ENCODE measurements around the gene ST7.

Gene ST7

DNA sequence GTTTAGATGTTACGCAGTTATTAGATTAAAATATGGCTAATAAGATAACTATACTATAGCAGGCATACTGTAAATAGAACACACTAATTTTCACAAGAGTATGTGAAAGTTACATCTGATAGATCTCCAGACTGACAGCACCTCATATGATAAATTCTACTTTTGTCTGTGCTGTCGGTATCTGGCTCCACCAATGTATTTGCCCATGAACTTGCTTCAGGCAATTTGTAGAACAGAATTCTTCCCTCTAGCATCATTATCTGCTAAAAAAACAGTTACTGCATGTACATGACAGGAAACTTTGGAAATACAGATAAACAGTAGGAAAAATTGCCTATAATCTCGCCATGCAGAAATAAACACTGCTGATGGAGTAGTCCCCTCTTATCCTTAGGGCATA lies 231.8 kb downstream of the ST7 start:
- no peak for DNase-seq

DNA sequence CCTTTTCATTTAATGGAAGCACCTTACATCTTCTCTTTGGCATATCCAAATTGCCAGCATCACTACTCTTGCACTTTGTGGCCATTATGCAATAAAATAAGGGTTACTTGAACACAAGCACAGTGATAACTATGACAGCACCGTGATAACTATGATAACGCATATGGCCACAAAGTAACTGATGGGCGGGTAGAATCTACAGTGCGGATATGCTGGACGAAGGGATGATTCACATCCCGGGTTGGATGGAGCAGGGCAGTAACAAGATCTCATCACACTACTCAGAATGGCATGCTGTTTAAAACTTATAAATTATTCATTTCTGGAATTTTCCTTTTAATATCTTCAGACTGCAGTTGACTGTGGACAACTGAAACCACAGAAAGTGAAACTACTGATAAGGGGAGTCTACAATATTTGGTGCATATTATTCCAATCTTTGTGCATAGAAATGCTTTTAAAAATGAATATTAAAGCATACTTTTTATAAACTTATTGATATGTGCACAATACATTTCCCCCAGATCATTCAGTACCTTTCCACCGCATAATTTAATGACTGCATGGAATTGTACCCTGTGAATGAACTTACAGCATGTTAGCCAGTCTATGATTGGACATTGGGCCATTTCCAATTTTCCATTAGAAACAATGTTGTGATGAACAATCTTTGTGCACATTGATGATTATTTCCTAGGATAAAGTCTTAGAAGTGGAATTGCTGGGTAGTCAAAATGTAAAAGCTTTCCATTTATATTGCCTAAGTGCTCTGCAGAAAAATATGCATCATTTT lies 233.1 kb downstream of the ST7 start:
- DNase-seq = no peak

DNA sequence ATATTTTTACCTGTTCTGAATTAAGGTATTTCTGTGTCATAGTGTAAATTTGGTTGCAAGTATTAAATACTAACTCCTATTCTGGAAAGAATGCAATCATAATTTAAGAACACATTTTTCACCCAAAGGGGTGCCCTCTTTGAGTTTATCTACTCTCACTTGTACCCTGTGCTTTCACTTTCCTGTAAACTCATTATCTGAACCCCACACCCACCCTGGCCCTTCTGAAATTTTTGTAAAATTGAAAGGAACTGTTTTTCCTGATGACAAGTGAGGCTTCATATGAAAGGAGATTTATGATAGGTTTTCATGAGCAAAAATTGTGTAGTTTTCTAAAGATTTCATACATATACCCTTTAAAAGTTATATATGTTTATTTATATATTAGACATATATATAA lies 235.1 kb downstream of the ST7 start:
- no peak for DNase-seq

DNA sequence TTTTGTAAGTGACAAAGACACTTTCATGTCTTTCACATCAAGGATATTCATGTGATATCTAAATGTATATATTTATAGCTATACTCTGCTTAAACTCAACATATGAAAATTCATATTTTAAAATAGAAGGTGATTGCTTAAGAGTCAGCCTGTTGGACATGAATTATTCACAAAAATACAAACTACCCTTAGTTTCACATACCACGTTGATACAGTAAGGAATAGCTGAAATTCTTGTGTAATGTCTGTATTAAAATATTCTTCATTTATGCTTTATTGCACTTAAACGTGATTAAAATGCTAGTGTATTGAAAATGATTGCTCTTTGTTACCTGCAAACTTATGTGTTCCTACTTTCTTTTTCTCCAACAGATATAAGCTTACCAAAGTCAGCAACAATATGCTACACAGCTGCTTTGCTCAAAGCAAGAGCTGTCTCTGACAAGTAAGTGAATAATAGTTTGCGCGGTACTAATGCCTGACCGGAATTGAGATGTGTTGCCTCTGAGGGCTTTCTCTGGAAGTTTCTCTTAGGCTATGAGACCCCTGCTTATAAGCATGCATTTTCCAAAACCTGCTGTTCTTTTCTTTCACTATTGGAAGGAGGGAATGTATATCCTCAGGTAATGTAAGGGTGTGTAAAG lies 235.8 kb downstream of the ST7 start:
- DNase-seq = no peak

DNA sequence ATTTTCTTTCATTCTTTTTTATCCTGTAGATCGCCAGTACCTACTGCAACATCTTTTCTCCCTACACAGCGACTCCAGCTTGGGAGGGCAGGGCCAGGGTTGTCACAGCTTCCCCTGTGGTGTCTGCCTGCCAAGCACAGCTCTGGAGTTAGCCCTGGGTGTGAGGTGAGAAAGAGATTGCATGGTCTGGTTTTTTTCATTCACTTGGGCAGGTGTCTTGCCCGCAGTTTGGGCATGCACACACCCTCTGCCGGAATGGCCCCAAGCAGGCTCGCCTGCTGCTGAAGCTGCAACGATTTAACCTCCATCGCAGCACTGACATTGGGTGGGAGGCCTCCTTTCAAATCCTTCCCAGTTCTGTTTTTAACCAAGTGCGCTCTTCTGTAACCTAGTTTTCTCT lies 236.8 kb downstream of the ST7 start:
- peak in 6 of 56 donors; percentile 5 to 19 (median 10) for DNase-seq

DNA sequence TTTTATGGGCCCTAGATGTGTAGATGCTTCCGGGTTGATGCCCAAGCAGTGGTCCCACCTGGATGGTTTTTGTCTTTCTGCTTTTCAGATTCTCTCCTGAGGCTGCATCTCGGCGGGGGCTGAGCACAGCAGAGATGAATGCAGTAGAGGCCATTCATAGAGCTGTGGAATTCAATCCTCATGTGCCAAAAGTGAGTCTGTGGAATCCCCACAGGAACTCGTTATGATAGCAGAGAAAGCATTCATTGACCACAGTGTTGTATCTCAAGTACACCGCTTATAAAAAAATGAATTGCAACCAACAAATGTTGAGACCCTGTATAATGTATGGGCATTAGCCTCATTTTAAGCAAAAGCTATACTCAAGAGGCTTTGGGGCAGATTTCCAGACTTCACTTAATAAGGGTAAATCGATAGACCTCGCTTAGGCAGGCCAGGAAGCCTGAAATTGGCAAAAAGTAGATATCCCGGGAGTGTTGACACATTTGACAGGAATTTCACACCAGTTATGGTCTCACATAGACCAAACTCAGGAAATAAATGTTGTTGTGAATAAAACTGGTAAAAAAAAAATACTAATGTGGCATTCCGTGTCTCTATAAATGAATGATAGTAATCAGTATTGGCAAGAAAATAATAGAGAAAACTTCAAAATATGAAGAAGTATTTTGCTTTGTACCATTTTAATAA lies 237.6 kb downstream of the ST7 start:
- DNase-seq = no peak

DNA sequence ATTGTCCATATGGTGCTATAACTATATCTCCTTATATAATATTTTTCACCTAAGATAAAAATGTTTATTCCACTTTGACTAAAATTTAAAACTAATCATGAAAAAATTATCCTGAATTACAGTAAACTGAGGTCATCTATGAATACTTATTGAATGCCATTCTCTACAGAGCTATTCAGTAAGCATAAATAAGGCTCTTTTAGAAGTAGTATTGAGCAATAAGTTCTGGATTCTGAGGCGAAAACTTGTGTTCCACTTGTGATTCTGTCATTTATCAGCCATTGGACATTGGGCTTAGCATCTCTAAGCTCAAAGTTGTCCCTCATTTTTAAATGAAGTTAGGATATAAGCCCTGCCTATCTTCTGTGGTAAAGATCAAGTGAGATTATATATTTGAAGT lies 238.8 kb downstream of the ST7 start:
- no peak for DNase-seq

DNA sequence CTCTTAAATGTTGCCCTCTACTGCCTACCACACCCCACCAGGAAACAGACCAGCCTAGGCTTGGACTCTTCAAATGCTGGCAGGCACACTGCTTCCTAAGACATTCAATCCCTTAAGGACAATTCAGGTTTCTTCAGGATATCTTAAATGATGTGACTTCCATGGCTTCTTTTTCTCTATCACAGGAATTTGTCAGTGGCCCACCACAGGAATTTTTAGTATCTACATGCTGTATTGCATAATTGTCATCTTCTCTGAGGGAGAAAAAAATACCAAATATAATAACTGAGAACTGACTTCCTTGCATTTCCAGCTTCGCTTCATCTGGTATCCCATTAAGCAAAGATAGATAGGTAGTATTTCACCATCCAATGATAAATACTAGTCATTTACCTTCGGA lies 240.3 kb downstream of the ST7 start:
- DNase-seq = no peak

DNA sequence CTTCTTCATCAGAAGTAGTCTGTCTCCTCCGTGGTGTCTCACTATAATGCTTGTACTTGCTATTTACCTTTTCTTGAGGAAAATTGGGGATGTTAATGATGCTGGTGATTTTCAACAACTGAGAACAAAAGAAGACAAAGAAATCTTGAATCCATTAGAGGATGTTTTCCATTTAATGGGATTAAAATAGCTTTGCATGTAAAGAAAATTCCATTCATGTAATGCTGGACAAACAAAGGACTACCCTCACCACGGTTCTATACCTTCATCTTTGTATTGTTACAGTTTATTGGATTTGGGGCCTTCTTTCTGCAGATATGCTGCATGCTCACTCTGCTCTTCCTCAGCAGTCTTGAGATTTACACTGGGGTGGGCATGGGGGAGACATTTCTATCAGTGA lies 241.1 kb downstream of the ST7 start:
- DNase-seq = no peak

DNA sequence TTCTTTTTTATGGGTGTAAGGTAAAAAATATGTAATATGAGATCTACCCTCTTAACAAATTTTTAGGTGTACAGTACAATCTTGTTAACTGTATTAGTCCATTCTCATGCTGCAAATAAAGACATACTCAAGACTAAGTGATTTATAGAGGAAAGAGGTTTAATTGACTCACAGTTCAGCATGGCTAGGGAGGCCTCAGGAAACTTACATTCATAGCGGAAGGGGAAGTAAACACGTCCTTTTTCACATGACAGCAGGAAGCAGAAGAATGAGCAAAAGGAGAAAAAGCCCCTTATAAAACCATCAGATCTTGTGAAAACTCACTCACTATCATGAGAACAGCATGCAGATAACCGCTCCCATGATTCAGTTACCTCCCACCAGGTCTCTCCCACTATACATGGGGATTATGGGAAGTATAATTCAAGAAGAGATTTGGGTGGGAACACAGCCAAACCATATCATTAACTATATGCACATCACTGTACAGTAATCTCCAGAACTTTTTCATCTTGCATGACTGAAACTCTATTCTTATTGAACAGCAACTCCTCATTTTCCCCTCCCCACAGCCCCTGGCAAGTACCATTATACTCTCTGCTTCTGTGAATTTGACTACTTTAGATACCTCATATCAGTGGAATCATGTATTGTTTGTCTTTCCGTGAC lies 242.2 kb downstream of the ST7 start:
- no peak for DNase-seq

DNA sequence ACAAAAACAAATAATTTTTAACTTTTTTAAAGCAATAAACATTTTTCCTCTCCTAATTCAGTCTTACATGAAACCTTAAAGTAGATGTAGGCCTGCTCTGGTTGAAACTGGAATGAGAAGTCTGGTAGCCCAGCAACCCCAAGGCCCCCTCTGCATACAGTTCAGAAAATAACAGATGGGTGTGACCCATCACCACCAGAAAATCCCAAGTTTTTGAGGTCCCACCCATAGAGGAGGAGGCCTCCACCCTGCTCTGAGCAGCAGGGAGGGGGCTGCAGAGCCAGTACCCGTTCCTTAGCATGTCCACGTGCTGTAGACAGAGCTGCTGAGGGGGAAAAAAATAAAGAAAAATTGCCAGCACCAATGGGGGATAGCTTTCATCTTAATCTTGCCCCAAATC lies 246.8 kb downstream of the ST7 start:
- DNase-seq = no peak

DNA sequence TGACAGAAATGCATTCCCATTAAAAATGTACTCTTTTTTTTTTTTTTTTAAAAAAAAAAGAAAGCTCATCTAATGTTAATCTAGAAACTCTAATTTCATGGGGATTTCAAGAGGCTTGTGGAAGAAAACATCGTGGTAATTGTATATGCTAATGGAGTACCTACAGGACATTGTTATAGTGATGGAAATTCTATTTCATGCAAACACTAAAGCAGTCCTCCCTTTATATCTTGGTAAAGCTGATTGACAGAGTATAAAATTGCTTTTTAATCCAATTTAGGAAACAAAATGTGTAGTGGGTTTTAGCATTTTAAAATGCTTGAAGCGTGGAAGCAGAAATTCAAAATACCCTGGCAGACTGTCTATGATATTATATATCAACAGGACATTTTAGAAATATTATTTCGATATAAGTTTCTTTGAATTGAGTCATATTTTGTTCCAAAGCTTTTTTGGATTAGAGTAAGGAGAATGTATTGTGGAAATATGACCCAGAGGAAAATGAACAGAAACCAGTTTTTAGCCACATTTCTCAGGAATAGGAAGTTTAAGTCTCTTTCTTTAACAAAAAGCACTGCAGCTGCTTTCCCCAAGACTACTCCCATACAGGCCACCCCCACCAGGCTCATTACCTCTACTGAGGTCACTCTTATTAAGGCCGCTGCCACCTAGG lies 247.6 kb downstream of the ST7 start:
- no peak for DNase-seq

DNA sequence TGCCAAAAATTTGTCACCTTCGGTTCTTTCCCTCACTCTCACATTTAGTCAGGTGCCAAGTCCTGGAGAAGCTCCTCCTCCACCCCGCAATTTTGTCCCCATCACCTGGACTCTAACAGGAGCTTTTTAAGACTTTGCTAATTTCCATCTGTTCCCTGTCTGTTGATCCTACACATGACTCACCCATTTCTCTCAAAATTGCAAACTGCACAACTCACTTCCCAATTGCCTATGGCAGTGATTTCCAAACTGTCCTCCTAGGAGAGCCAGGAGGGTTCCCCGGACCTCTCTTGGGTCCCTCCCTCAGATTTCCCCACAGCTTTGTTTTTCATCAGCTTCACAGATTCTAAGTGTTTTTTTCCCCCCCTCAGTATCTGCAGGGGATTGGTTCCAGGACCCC lies 249.2 kb downstream of the ST7 start:
- no peak for DNase-seq

DNA sequence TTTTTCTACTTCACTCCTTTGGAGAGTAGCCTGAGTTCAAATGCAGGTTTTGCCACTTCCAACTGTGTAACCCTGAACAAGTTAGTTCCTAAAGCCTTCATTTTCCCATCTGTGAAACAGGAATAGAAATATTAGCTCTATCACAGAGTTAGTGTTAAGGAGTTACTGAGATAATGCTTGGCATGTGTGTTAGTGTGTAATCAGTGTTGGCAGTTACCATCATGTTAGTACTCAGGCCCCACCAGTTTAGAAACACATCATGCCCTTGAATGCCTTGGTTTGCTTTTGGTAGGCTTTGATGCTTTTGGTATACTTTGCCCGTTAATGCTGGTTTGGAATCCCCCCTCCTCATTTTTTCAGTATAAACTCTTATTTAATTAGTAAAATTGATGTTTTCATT lies 249.9 kb downstream of the ST7 start:
- no peak for DNase-seq

DNA sequence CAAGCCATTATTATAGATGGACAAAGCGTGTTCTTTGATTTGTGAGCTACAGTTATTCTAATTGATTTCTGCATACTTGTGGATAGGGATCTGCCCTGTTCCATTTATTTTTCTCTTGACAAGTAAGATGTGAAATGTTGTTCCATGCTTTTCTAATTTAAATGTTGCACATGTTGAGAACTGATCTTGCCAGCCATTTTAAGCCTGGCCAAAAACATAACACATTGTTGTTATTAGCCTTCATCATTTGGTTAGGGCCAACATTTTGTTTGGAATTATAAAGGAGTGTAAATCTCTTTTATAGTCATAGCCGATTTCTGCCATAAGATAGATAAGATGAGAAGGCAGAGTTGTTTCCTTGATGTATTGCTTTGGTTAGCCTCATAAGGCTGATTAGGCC lies 252.6 kb downstream of the ST7 start:
- no peak for DNase-seq

DNA sequence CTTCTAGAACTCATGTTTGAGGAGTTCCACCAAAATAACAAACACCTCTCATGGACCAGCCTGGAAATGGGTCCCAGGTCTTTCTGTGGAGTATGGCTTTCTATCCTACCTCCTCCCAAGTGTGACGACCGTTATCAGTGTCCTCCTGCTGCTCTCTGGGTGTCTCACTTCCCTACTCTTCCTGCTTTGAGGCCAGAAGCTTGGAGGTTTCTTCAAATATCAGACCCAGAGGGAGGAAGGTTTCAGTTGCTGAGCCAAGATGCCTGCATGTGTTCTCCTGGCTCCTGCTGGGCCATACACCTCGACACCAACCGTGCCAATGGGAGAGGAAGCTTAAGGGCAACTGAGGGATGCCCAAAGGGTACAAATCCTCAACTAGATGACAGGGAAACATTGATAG lies 255.0 kb downstream of the ST7 start:
- DNase-seq = no peak

DNA sequence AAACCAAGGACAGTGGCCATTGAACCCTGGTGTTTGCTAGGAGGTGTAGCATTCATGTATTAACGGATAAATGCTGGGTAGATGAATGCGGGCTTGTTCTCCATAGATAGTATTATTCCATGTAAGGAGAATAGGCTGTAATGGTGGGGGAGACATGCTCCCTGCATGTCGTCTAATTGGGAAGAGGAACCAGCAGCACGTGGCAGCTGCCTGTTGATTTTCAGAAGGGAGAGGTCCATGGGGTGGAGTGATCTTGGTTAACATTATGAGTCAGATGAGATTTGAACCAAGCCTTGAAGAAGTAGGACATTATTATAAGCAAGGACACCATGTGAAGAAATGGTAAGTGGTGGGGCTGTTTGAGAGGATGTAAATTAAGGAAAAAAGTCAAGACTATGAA lies 257.1 kb downstream of the ST7 start:
- no peak for DNase-seq

DNA sequence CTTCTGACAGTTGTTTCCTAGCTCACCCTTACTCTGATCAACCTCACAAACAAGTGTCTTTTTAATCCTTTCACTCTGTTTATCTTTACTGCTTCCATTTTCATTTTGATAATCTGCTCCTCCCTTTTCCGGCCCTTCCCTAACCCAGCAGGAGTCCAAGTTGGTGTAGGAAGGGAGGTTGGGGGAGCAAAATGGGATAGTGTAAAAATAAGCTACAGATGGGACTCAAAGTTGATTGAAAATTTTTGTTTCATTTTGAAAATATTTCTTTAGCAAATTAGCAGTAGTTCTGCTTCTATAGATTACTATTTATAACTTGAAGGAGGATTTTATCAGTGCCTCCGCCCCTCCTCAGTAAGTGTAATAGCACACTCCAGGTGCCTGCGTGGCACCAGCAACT lies 257.6 kb downstream of the ST7 start:
- no peak for DNase-seq

DNA sequence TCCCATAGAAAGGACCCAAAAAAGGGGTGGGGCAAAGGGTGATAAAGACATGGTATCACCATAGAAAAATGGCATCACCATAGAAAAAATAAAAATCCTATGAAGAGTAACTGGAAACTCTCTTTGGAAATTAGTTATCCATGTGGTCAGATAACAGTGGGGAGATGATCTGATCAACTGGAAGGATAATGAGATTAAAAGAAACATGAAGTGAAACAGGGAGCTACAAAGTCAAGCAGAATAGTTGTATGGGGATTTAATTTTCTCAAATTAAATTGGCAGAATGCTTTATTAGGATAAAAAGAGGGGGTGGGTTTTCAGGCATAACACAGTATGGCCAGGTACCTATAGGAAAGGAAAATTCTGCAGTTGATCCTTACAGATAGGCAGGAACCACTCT lies 258.3 kb downstream of the ST7 start:
- DNase-seq = no peak

DNA sequence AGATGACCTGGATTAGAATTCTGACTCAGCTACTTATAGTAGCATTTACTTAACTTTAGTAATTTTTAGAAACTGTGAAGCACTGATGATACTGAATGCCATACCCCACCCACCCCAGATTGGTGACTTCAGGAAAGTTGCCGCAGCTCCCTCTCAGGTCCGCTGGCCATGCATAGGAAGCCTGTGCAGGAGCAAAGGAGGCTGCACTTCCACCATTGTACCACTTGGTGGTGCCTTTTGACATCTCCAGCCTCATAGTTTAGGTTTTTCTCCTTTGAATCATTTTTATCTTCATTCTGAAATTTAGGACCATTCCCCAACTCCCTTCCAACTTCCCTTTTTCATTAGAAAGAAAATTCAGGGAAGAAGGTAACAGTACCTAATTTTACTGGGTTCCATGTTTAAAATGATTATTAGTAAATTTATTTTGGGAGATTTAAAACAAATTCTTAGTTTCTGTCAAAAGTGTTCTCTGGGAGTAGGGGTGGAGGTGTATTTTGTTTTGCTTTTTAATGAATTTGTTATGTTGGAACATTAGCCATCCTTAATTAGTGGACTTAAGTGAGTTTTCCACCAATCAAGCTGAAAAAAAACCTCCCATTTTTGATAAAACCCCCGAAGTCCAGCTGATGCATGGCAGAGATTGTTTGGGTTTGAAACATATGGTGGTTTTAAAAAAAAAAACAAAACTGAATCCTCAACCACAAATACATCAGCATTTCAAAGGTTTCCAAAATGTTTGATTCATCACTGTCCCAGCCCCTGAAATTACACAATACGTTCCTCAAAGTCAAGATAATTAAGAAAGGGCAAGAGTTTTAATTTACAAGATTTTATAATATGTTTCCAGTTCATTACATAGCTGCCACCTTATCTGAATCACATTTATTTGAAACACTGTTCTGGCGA lies 259.9 kb downstream of the ST7 start:
- DNase-seq = peak in 32 of 56 donors; percentile 1 to 67 (median 14)

DNA sequence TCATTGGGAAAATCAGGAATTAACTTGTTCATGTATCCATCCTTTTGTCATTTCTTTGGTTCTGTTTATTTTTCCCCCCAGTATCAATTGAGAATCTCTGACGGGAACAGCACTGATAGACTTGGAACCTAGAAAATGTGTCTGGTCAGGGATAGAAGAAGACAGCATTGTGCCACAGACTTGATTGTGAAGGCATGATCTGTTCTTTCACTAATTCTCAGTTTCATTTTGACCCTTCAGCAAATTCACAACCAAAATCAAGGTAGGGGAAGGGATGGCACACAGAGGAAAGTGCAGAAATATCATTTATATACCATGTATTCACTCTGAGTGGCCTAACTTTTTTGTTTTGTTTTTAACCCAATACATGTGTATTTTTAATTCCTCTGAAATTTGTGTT lies 262.7 kb downstream of the ST7 start:
- DNase-seq = no peak

All from nucleus accumbens (tissue), 56 donors.